ENCODE data around the gene RANGRF.

Gene RANGRF

DNA sequence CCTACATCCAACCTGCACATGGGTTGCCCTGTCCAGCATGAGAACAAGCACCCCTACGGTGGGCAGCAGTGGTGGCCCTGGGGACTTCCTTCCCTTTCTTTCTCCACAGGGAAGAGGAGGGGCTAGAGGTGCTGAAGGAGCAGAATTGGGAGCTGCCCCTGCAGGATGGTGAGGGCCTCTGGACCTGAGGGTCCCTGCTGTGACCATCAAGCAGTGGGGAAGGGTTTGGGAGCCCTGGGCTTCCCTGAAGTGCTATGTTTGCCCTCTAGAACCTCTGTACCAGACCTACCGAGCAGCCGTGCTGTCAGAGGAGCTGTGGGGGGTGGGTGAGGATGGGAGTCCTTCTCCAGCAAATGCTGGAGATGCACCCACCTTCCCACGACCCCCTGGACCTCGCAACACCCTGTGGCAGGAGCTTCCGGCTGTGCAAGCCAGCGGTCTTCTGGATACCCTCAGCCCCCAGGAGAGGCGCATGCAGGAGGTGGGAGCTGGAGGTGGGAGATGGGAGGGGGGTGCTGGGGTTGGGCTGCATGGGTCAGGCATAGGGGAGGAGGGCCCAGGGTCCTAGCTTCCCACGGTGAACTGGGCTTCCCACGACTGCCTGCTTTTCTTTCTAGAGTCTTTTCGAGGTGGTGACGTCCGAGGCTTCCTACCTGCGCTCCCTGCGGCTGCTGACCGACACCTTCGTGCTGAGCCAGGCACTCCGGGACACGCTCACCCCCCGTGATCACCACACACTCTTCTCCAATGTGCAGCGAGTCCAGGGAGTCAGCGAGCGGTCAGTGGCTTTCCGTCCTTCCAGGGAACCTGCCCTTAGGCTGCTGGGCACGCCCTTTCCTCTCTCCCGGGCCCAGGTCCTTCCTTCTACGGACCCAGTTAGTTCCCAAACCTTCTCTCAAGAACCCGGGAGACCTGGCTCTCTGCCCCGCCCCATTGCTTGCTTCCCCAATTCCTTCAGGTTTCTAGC is 26.6 kb downstream of the RANGRF start:
- peaks cover 4% of the 10 kb centered on the region for H3K27me3 Mint-ChIP-seq (ENCODE audit: low read depth)
- no peaks in the 10 kb centered on the region for H3K36me3 Mint-ChIP-seq (ENCODE audit: low read depth)
- no peak overlapping the region for H3K27ac Mint-ChIP-seq
- H3K4me1 Mint-ChIP-seq (ENCODE audit: low read depth): no peaks in the 10 kb centered on the region
- H3K9me3 Mint-ChIP-seq: no peaks in the 10 kb centered on the region
- no peak overlapping the region for H3K4me3 Mint-ChIP-seq

DNA sequence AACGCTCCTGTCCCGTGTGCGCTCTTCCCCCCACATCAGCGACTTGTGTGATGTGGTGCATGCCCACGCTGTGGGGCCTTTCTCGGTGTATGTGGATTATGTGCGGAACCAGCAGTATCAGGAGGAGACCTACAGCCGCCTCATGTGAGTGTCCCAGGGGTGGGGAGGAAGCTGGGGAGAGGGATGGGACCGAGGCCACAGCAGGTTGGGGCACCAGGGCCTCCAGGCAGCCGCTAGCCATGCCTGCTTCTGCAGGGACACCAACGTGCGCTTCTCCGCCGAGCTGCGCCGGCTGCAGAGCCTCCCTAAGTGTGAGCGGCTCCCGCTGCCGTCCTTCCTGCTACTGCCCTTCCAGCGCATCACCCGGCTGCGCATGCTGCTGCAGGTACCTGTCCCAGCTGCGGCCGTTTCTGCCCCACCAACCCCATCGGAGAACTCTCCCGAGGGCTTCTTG is 27.3 kb downstream of the RANGRF start:
- H3K4me3 Mint-ChIP-seq: no peak overlapping the region
- H3K36me3 Mint-ChIP-seq (ENCODE audit: low read depth): no peaks in the 10 kb centered on the region
- no peak overlapping the region for H3K27ac Mint-ChIP-seq
- H3K9me3 Mint-ChIP-seq: no peaks in the 10 kb centered on the region
- no peaks in the 10 kb centered on the region for H3K4me1 Mint-ChIP-seq (ENCODE audit: low read depth)
- H3K27me3 Mint-ChIP-seq (ENCODE audit: low read depth): peaks cover 4% of the 10 kb centered on the region

GRCh38 chr17:8318010-8318935 is 29.8 kb downstream of the RANGRF start:
- H3K27me3 Mint-ChIP-seq (ENCODE audit: low read depth): peaks cover 9% of the 10 kb centered on the region
- no peaks in the 10 kb centered on the region for H3K4me1 Mint-ChIP-seq (ENCODE audit: low read depth)
- no peak overlapping the region for H3K27ac Mint-ChIP-seq
- H3K4me3 Mint-ChIP-seq: no peak overlapping the region
- no peaks in the 10 kb centered on the region for H3K9me3 Mint-ChIP-seq
- no peaks in the 10 kb centered on the region for H3K36me3 Mint-ChIP-seq (ENCODE audit: low read depth)

DNA sequence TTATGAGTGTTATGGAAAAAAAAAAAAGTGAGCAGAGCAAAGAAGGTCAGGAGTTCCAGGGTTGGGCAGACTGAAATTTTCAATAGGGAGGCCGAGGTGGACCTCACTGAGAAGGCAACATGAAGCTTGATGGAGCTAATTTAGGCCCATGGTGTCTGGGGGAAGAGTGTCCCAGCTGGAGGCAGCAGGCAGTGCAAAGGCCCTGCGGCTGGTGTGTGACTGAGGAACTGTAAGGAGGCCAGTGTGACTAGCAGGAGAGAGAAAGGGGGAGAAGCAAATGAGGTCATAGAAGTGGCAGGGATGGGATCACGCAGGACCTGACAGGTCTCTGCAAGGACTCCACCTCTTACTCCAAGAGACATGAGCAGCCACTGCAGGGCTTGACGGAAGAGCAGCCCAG is 31.8 kb downstream of the RANGRF start:
- Mint-ChIP-seq H3K9me3 (no peaks in the 10 kb centered on the region), H3K4me3 (no peak overlapping the region), H3K36me3 (ENCODE audit: low read depth) (no peaks in the 10 kb centered on the region), H3K27ac (no peak overlapping the region), H3K4me1 (ENCODE audit: low read depth) (peaks cover 2% of the 10 kb centered on the region), H3K27me3 (ENCODE audit: low read depth) (peaks cover 20% of the 10 kb centered on the region)

- Mint-ChIP-seq H3K4me3 (no peak overlapping the region), H3K4me1 (ENCODE audit: low read depth) (peaks cover 3% of the 10 kb centered on the region), H3K9me3 (no peaks in the 10 kb centered on the region), H3K27ac (no peak overlapping the region), H3K27me3 (ENCODE audit: low read depth) (peaks cover 27% of the 10 kb centered on the region), H3K36me3 (ENCODE audit: low read depth) (no peaks in the 10 kb centered on the region)
These were observed 32.5 kb downstream of the RANGRF start for GRCh38 chr17:8320990-8321389.

GRCh38 chr17:8322061-8322460 is 33.6 kb downstream of the RANGRF start:
- Mint-ChIP-seq H3K4me3 (no peak overlapping the region), H3K4me1 (ENCODE audit: low read depth) (peaks cover 11% of the 10 kb centered on the region), H3K27ac (no peak overlapping the region), H3K9me3 (no peaks in the 10 kb centered on the region), H3K36me3 (ENCODE audit: low read depth) (no peaks in the 10 kb centered on the region), H3K27me3 (ENCODE audit: low read depth) (peaks cover 36% of the 10 kb centered on the region)

DNA sequence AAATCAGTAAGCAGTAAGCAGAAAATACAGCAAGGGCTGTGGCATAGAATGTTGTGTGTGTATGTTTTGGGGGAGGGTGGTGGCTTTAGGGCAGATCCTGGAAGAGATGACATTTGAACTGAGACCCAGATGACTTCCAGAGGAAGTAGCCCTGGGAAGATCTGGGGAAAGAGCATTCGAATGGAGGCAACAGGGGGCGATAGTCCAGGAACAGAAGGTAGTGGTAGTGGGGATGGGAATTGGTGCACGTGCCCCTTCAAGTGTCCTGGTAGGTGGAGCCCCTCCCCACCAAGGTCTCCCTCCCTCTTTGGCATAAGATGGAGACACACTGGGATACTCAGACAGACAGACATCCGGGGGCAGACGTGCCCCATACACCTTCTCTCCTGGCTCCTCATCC is 35.7 kb downstream of the RANGRF start:
- Mint-ChIP-seq H3K4me3 (no peak overlapping the region), H3K36me3 (ENCODE audit: low read depth) (no peaks in the 10 kb centered on the region), H3K27me3 (ENCODE audit: low read depth) (peaks cover 55% of the 10 kb centered on the region), H3K4me1 (ENCODE audit: low read depth) (peaks cover 14% of the 10 kb centered on the region), H3K27ac (no peak overlapping the region), H3K9me3 (no peaks in the 10 kb centered on the region)

GRCh38 chr17:8324923-8325322 is 36.5 kb downstream of the RANGRF start:
- Mint-ChIP-seq H3K9me3 (no peaks in the 10 kb centered on the region), H3K4me3 (no peak overlapping the region), H3K36me3 (ENCODE audit: low read depth) (no peaks in the 10 kb centered on the region), H3K27me3 (ENCODE audit: low read depth) (peaks cover 55% of the 10 kb centered on the region), H3K4me1 (ENCODE audit: low read depth) (peaks cover 14% of the 10 kb centered on the region), H3K27ac (no peak overlapping the region)

DNA sequence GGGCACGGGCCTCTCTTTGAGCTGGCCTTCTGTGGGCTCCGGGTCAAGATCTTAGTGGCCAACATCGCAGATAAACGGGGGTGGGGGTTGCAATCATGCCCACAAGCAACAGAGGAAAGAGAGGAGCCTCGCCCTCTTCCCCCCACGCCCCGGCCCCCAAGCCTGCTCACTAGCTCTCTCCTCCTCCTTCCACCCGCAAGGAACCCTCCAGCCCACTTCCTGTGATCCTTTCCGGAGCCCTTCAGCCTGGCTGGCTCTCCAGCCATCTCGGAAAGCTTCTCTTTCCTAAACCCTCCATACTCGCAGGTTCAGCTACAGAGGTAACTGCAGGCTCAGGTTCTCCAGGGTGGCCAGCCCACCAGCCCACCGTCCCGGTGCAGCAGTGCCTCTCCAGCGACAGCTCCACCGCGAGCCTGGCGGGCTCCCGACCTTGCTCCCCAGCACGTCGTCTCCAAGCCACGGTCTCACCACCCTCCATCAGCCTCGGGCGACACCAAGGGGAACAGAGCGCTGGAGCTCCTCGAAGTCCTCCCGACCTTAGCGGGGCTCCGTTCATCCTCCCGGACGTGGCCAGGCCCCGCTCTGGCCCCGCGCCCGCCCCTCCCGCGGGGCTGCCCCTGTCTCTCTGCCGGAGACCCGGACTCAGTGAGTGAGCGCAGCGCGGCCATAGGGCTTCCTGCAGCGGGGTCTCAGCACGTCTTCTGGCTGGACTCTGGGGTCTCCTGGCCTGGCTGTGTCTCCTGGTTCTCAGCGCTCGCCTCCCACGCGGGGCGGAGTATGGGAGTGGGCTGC is 38.2 kb downstream of the RANGRF start:
- Mint-ChIP-seq H3K4me3 (peak overlapping the region; percentile 57), H3K27ac (no peak overlapping the region), H3K36me3 (ENCODE audit: low read depth) (no peaks in the 10 kb centered on the region), H3K9me3 (no peaks in the 10 kb centered on the region), H3K4me1 (ENCODE audit: low read depth) (peaks cover 14% of the 10 kb centered on the region), H3K27me3 (ENCODE audit: low read depth) (peaks cover 55% of the 10 kb centered on the region)

- H3K36me3 Mint-ChIP-seq (ENCODE audit: low read depth): no peaks in the 10 kb centered on the region
- peak overlapping the region; percentile 28 for H3K4me3 Mint-ChIP-seq
- no peaks in the 10 kb centered on the region for H3K9me3 Mint-ChIP-seq
- no peak overlapping the region for H3K27ac Mint-ChIP-seq
- H3K4me1 Mint-ChIP-seq (ENCODE audit: low read depth): peaks cover 14% of the 10 kb centered on the region
- peaks cover 54% of the 10 kb centered on the region for H3K27me3 Mint-ChIP-seq (ENCODE audit: low read depth)
These were observed 38.8 kb downstream of the RANGRF start for GRCh38 chr17:8327303-8327649.

DNA sequence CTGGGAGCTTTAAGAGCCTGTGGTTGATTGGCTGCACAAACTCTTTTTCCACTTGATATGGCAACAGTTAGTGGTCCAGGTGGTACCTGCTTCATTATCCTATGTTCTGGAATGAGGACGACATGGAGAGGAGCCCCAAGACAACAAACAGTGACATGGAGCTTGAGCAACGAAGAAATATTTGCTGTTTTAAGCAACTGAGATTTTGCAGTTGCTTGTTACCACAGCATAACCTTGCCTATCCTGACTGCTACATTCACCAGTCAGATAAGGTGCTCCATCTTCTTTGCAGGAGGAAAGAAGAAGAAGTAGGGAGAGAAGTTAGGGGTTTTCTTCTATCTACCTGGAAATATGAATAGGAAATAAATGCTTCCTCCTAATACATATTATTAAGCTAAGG is 43.7 kb downstream of the RANGRF start:
- Mint-ChIP-seq H3K4me3 (no peak overlapping the region), H3K36me3 (ENCODE audit: low read depth) (no peaks in the 10 kb centered on the region), H3K9me3 (no peaks in the 10 kb centered on the region), H3K27me3 (ENCODE audit: low read depth) (peaks cover 18% of the 10 kb centered on the region), H3K27ac (no peak overlapping the region), H3K4me1 (ENCODE audit: low read depth) (peaks cover 2% of the 10 kb centered on the region)

DNA sequence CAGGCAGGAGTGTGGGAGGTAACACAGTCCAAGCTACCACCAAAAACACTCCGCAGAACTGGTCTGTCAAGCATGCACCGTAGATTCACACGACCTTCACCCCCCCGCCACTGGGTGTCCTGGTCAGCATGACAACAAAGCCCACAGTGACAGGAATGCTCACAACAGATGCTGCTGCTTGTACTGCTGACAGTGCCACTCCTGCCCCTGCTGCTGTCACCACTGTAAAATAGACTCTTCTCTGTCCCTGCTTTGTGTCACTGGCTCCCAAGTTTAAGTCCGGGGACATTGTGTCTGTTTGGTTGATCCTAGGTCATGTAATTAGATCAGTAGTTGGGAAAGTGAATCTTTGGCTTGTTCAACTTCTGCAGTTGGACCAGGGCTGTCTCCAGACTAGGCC is 44.2 kb downstream of the RANGRF start:
- Mint-ChIP-seq H3K36me3 (ENCODE audit: low read depth) (no peaks in the 10 kb centered on the region), H3K27me3 (ENCODE audit: low read depth) (peaks cover 12% of the 10 kb centered on the region), H3K27ac (no peak overlapping the region), H3K4me3 (no peak overlapping the region), H3K4me1 (ENCODE audit: low read depth) (peaks cover under 1% of the 10 kb centered on the region), H3K9me3 (no peaks in the 10 kb centered on the region)

DNA sequence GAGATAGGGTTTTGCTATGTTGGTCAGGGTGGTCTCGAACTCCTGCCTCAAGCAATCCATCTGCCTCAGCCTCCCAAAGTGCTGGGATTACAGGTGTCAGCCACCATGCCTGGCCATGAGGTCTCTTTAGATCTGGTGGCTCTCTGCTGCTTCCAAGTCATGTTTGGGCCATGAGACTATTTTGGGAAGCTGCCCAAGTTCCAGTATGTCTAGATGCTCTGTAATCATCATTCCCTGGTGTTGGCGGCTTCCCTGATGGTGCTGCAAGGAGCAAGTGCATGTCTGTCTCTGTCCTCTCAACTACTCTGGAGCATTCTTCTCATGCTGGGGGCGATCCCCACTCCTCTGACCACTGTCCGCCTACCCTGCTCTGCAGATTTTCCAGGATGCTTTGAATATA is 44.8 kb downstream of the RANGRF start:
- H3K4me3 Mint-ChIP-seq: no peak overlapping the region
- no peak overlapping the region for H3K27ac Mint-ChIP-seq
- no peaks in the 10 kb centered on the region for H3K36me3 Mint-ChIP-seq (ENCODE audit: low read depth)
- H3K9me3 Mint-ChIP-seq: no peaks in the 10 kb centered on the region
- peaks cover 6% of the 10 kb centered on the region for H3K27me3 Mint-ChIP-seq (ENCODE audit: low read depth)
- peaks cover 5% of the 10 kb centered on the region for H3K4me1 Mint-ChIP-seq (ENCODE audit: low read depth)

Measured in T-helper 1 cell treated with Interleukin-12 subunit alpha and Interleukin-12 subunit beta and Interleukin-4 antibody, amounts not matched to agents 30 μg/mL and 1 μg/mL, for 36 hours (primary cell).